Smooth muscle cell (in vitro differentiated cells): Measurements from ENCODE around the gene PPIF. TPM values are rescaled to one million over a fixed set of nuclear protein-coding genes. Genes with fewer than 3 reads are reported as not detected.
"Not testable (repeated sequence)": the region's sequence is repeated elsewhere in the genome, so short reads cannot be mapped to it uniquely, and the experiment has no call there.

Source experiments
- DNase-seq: peaks from one replicate; lab custom pipeline; 2025; ENCODE audit not compliant: unreplicated experiment; lab: John Stamatoyannopoulos, UW
- H2AFZ ChIP-seq: fragments of 200-600 bp; sonication (generic); 2 replicates; pipeline ENCODE4 v1.6.0; 2016; ENCODE audit warnings: antibody characterized with exemption, low read depth, mild to moderate bottlenecking
- H3F3A ChIP-seq: fragments of 200-600 bp; sonication (generic); 2 replicates; pipeline ENCODE4 v1.6.0; 2017; ENCODE audit warnings: antibody characterized with exemption, low read depth
- H3K27ac ChIP-seq: fragments of 200-600 bp; sonication (generic); 2 replicates; pipeline ENCODE4 v1.5.1; 2016; ENCODE audit warnings: low read depth, mild to moderate bottlenecking
- H3K27me3 ChIP-seq: fragments of 200-600 bp; sonication (generic); 2 replicates; pipeline ENCODE4 v1.6.1; 2016; ENCODE audit warnings: low read depth, mild to moderate bottlenecking
- H3K36me3 ChIP-seq: fragments of 200-600 bp; sonication (generic); 2 replicates; pipeline ENCODE4 v1.5.1; 2016; ENCODE audit warnings: low read depth
- H3K4me1 ChIP-seq: fragments of 200-600 bp; sonication (generic); 2 replicates; pipeline ENCODE4 v1.5.1; 2016; ENCODE audit warnings: low read depth
- H3K4me2 ChIP-seq: fragments of 200-600 bp; sonication (generic); 2 replicates; pipeline ENCODE4 v1.6.0; 2016; ENCODE audit warnings: mild to moderate bottlenecking
- H3K4me3 ChIP-seq: fragments of 200-600 bp; sonication (generic); 2 replicates; pipeline ENCODE4 v1.5.1; 2016; ENCODE audit warnings: mild to moderate bottlenecking
- H3K79me2 ChIP-seq: fragments of 200-600 bp; sonication (generic); 2 replicates; pipeline ENCODE4 v1.6.0; 2016; ENCODE audit warnings: low read depth, mild to moderate bottlenecking
- H3K9ac ChIP-seq: fragments of 200-600 bp; sonication (generic); 2 replicates; pipeline ENCODE4 v1.6.0; 2016; ENCODE audit warnings: low read depth
- H3K9me3 ChIP-seq: fragments of 200-600 bp; sonication (generic); replicated peaks from 2 replicates; pipeline ENCODE4 v1.5.1; 2016; ENCODE audit warnings: low read depth
- H4K20me1 ChIP-seq: fragments of 200-600 bp; sonication (generic); 2 replicates; pipeline ENCODE4 v1.6.0; 2016; ENCODE audit warnings: low read depth
- WGBS: methylation state at CpG from one replicate; pipeline ENCODE4 v1.1.7; 2016; ENCODE audit warnings: low lambda C conversion rate; 5-methylcytosine and 5-hydroxymethylcytosine counted together
- polyA plus RNA-seq: library from polyadenylated mRNA; unstranded; fragments of >200 nt; fragmentation: Nextera tagmentation; extraction: Ambion mirVana; gene quantifications from 2 replicates; pipeline ENCODE4 v1.2.1, GENCODE V29; 2016
- total RNA-seq: library from RNA; depleted of rRNA; stranded (reverse); fragments of >200 nt; gene quantifications from 2 replicates; pipeline ENCODE4 v1.2.3, GENCODE V29; 2014
- TF ChIP-seq, protein P1 (sequence below): fragments of 200-600 bp; sonication (generic); IDR thresholded peaks from 2 replicates; pipeline ENCODE4 v1.5.1; 2017; ENCODE audit warnings: borderline replicate concordance, mild to moderate bottlenecking, antibody characterized with exemption; ENCODE audit not compliant: insufficient read depth, poor library complexity, severe bottlenecking

Gene PPIF
- total and polyA plus RNA-seq, 2 experiments from 2014 or later: 24.3 to 29.7 TPM

DNA sequence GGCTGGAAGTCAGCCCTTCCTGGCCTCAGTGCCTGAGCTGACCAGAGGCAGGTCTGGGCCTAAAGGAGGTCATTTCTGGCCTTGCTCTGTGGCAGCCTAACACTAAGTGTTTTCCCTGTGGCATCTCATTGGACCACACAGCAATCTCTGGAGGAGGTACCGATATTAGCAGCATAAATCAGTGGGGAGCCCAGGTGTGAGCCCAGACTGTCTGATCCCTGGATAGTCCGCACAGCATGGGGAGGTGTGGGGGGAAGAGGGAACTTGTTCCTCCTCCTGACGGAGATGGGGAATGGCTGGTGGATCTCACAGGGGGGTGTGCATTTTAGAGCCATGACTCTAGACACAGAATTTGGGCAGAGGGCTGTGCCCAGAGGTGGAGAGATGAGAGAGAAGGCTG lies 11.0 kb upstream of the PPIF start:
- H3F3A ChIP-seq: no peaks in the 10 kb centered on the region
- DNase-seq: no peak
- TF ChIP-seq, protein P1, sequence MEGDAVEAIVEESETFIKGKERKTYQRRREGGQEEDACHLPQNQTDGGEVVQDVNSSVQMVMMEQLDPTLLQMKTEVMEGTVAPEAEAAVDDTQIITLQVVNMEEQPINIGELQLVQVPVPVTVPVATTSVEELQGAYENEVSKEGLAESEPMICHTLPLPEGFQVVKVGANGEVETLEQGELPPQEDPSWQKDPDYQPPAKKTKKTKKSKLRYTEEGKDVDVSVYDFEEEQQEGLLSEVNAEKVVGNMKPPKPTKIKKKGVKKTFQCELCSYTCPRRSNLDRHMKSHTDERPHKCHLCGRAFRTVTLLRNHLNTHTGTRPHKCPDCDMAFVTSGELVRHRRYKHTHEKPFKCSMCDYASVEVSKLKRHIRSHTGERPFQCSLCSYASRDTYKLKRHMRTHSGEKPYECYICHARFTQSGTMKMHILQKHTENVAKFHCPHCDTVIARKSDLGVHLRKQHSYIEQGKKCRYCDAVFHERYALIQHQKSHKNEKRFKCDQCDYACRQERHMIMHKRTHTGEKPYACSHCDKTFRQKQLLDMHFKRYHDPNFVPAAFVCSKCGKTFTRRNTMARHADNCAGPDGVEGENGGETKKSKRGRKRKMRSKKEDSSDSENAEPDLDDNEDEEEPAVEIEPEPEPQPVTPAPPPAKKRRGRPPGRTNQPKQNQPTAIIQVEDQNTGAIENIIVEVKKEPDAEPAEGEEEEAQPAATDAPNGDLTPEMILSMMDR: no peak
- no peaks in the 10 kb centered on the region for H3K79me2 ChIP-seq
- H3K9ac ChIP-seq: no peak overlapping the region
- no peak overlapping the region for H3K4me3 ChIP-seq
- no peak overlapping the region for H2AFZ ChIP-seq
- H3K36me3 ChIP-seq: no peaks in the 10 kb centered on the region
- H3K4me1 ChIP-seq: no peaks in the 10 kb centered on the region
- H3K27ac ChIP-seq: no peak overlapping the region
- H3K9me3 ChIP-seq: no peaks in the 10 kb centered on the region
- H4K20me1 ChIP-seq: no peaks in the 10 kb centered on the region
- H3K4me2 ChIP-seq: no peak overlapping the region
- no peaks in the 10 kb centered on the region for H3K27me3 ChIP-seq
- 94% methylated on average over 3 of the region's 3 CpGs for WGBS

DNA sequence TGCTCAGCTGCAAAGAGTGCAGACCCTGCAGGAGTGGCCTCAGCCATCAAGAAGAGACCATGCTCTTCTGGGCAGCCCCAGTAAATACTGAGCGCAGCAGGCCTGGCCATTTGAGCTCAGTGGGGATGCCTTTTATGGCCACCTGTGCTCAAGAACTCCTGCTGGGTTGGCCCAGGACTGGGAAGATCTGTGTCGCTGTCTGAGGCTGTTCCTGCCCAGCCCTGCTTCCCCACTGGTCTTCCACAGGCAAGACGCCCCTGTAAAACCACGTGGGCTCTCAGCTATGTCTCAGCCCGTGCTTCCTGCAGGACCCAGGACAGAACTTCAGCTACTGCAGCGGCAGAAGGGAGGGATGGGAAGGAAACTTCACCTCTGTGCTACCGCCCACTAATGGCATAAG lies 10.5 kb upstream of the PPIF start:
- Histone ChIP-seq H3K9ac (no peak overlapping the region), H3K4me1 (no peaks in the 10 kb centered on the region), H3K9me3 (no peaks in the 10 kb centered on the region), H3K4me2 (no peak overlapping the region), H4K20me1 (no peaks in the 10 kb centered on the region), H3K79me2 (no peaks in the 10 kb centered on the region), H2AFZ (no peak overlapping the region), H3K27me3 (no peaks in the 10 kb centered on the region), H3F3A (no peaks in the 10 kb centered on the region), H3K36me3 (no peaks in the 10 kb centered on the region), H3K27ac (no peak overlapping the region), H3K4me3 (no peak overlapping the region)
- 43% methylated on average over 7 of the region's 7 CpGs for WGBS
- TF ChIP-seq, protein P1: no peak
- DNase-seq: no peak

DNA sequence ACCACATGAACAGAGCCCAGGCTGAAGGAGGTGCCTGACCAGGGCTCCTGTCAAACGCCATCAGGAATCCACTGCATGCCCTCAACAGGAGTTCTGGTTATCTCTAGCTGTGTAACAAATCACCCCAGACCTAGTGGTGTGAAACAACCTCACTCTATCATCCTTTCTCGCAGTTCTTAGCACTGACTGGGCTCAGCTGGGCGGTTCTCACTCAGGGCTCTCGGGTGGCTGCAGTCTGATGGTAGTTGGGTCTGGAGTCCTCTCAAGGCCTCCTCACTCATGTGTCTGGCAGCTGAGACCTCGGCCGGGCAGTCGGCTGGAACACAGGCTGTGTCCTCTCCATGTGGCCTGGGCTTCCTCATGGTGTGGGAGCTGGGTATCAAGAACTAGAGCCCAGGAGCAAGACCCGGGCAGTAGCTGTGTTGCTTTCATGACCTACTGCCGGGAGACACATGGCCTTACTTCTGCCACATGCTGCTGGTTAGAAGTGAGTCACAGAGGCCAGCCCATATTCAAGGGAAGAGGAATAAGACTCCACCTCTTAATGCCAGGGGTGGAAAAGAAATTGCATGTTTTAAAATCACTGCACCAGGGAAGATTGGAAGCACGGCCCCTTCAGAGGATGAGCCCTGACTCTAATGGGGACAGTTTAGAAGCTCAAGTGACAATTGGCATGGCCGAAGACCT lies 9.3 kb upstream of the PPIF start:
- not testable (repeated sequence) for H3F3A ChIP-seq, DNase-seq, H4K20me1 ChIP-seq, H3K27me3 ChIP-seq, H3K79me2 ChIP-seq, H3K4me1 ChIP-seq, H3K9me3 ChIP-seq, H2AFZ ChIP-seq, H3K4me3 ChIP-seq, H3K36me3 ChIP-seq, H3K9ac ChIP-seq, H3K27ac ChIP-seq, H3K4me2 ChIP-seq
- WGBS: 98% methylated on average over 7 of the region's 11 CpGs

DNA sequence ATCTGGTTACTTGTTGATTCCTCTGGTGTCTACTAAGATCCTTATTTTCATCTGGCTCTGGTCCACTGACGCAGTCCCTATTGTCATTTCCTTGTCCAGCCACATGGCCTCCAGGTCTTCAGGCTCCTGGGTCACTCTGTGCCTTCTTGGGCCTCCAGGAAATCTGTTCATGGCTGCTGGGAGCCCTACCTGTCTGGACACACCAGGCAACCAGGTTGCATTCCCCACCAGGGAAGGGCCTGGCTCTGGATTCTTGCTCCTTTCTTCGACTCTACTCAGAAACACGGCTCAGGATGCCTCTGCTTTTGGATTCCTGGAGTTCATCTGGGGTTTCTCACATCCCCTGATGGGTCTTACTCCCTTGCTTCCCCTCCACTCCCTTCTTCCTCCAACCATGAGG lies 8.0 kb upstream of the PPIF start:
- Histone ChIP-seq H3K36me3 (no peaks in the 10 kb centered on the region), H3K9me3 (no peaks in the 10 kb centered on the region), H3K27ac (no peak overlapping the region), H3K4me2 (no peak overlapping the region), H3K9ac (no peak overlapping the region), H4K20me1 (no peaks in the 10 kb centered on the region), H3K4me1 (no peaks in the 10 kb centered on the region), H2AFZ (no peak overlapping the region), H3F3A (no peaks in the 10 kb centered on the region), H3K27me3 (no peaks in the 10 kb centered on the region), H3K79me2 (no peaks in the 10 kb centered on the region), H3K4me3 (no peak overlapping the region)
- TF ChIP-seq, protein P1: no peak
- no peak for DNase-seq
- WGBS: 78% methylated on average over 3 of the region's 3 CpGs
